Tibial nerve (tissue), 4 donors: ENCODE measurements around the gene LDAF1.

Experiments
- CTCF ChIP-seq, 5 experiments: fragments of 200-600 bp in 3 of 5; fragments of 450-650 bp in 2 of 5; sonication (generic) in 3 of 5; IDR thresholded peaks; one replicate each; pipeline ENCODE4 v1.5.1; 2016 to 2019; ENCODE audit warnings: antibody characterized with exemption in 5 of 5, mild to moderate bottlenecking in 3 of 5, moderate library complexity in 2 of 5
- EP300 ChIP-seq, 2 donors: sonication (generic); formaldehyde crosslinking; IDR thresholded peaks; one replicate each; pipeline ENCODE4 v1.6.1; 2017; ENCODE audit warnings: antibody characterized with exemption in 2 of 2, mild to moderate bottlenecking in 1 of 2
- POLR2A ChIP-seq, 2 donors: fragments of 450-650 bp; IDR thresholded peaks; one replicate each; pipeline ENCODE4 v1.6.1; 2017; ENCODE audit warnings: antibody characterized with exemption in 2 of 2, mild to moderate bottlenecking in 2 of 2, moderate library complexity in 2 of 2

GRCh38 chr16:21160276-21160675 is 1.8 kb downstream of the LDAF1 start:
- TF ChIP-seq POLR2A (IDR thresholded peaks at IDR 0.05), result no peak
- TF ChIP-seq CTCF (IDR thresholded peaks at IDR 0.05), result no peak
- no peak for TF ChIP-seq EP300 (IDR thresholded peaks at IDR 0.05)
